HCT116 (cell line): ENCODE data around the gene RUNX2. TPM values are rescaled to one million over a fixed set of nuclear protein-coding genes. Genes with fewer than 3 reads are reported as not detected.

Experiments used
- ATAC-seq: fragments of 200-7000 bp; cut with Tn5 transposase; 2 replicates; pipeline ENCODE4 v1.9.1; 2020; ENCODE audit warnings: mild to moderate bottlenecking, moderate library complexity
- BruUV-seq: library from RNA; stranded (reverse); fragments of 400-500 nt; replicated peaks from 2 replicates; lab custom pipeline; 2021; lab: Mats Ljungman, UMichigan
- CTCF ChIA-PET: fragments of 300-600 bp; sonication (Branson Sonifier 250); formaldehyde crosslinking; loops from one replicate; lab custom pipeline; 2021; ENCODE audit warnings: antibody characterized with exemption; lab: Charles Lee
- POLR2A ChIA-PET: fragments of 300-600, 350-600 bp; sonication (Branson Sonifier 250); formaldehyde crosslinking; loops from one replicate; lab custom pipeline; 2021; ENCODE audit warnings: antibody characterized with exemption; lab: Charles Lee
- RAD21 ChIA-PET, 2 experiments: fragments of 300-600 bp; sonication (Branson Sonifier 250); formaldehyde crosslinking; loops; one replicate each; lab custom pipeline; 2023; ENCODE audit warnings: low total read pairs in 2 of 2; ENCODE audit not compliant: uncharacterized antibody in 2 of 2, unreplicated experiment in 2 of 2, low non-redundant PET in 1 of 2; lab: Charles Lee
- DNase-seq: peaks from one replicate; pipeline ENCODE4 v3.0.0-alpha.2; 2010; ENCODE audit warnings: low read depth, low spot score
- H2AFZ ChIP-seq: fragments of 200-600 bp; shearing (Covaris generic), sonication (generic); 2 replicates; pipeline ENCODE4 v1.6.1; 2017; ENCODE audit warnings: low read depth, mixed run types, mixed read lengths, antibody characterized with exemption, low read length; ENCODE audit not compliant: poor library complexity, severe bottlenecking
- H3K27ac ChIP-seq: 2 replicates; pipeline ENCODE4 v1.5.1; 2012; ENCODE audit warnings: low read depth, low read length
- H3K27me3 ChIP-seq: fragments of 200-600 bp; sonication (generic); 2 replicates; pipeline ENCODE4 v1.6.1; 2016; ENCODE audit warnings: mixed run types, low read length, mixed read lengths; ENCODE audit not compliant: insufficient read depth
- H3K36me3 ChIP-seq, 2 experiments: fragments of 200-500 bp in 1 of 2; fragments of 200-600 bp in 1 of 2; sonication (Bioruptor generic) in 1 of 2; sonication (generic) in 1 of 2; 2 replicates each; pipeline versions ENCODE4 v1.5.1 to v1.6.1; 2014 to 2016; ENCODE audit warnings: low read length in 2 of 2, inconsistent platforms in 1 of 2, mixed read lengths in 1 of 2, mixed run types in 1 of 2; ENCODE audit not compliant: insufficient read depth in 2 of 2, control insufficient read depth in 1 of 2
- H3K4me1 ChIP-seq, 2 experiments: fragments of 200-600 bp in 1 of 2; sonication (generic) in 1 of 2; 2 replicates each; pipeline versions ENCODE4 v1.5.1 to v1.6.1; 2012 to 2017; ENCODE audit warnings: low read length in 2 of 2, inconsistent platforms in 1 of 2, mild to moderate bottlenecking in 1 of 2, mixed read lengths in 1 of 2, mixed run types in 1 of 2, moderate library complexity in 1 of 2; ENCODE audit not compliant: insufficient read depth in 2 of 2, control insufficient read depth in 1 of 2
- H3K4me2 ChIP-seq: fragments of 200-600 bp; sonication (generic); 2 replicates; pipeline ENCODE4 v1.6.1; 2017; ENCODE audit warnings: mixed run types, low read length, mixed read lengths
- H3K4me3 ChIP-seq, 2 experiments: fragments of 200-600 bp in 1 of 2; sonication (generic) in 1 of 2; replicated peaks in 1 of 2; 2 replicates each; pipeline ENCODE4 v1.5.1; 2011 to 2016; ENCODE audit warnings: low read length in 2 of 2, control low read depth in 1 of 2, low read depth in 1 of 2, mild to moderate bottlenecking in 1 of 2, mixed read lengths in 1 of 2, mixed run types in 1 of 2
- H3K79me2 ChIP-seq: fragments of 200-600 bp; sonication (generic); 2 replicates; pipeline ENCODE4 v1.6.1; 2017; ENCODE audit warnings: mild to moderate bottlenecking, mixed run types, low read length, moderate library complexity, mixed read lengths; ENCODE audit not compliant: insufficient read depth
- H3K9ac ChIP-seq: fragments of 200-600 bp; sonication (generic); 2 replicates; pipeline ENCODE4 v1.6.1; 2016; ENCODE audit warnings: low read length, mixed read lengths
- H3K9me2 ChIP-seq: fragments of 200-600 bp; sonication (generic), shearing (Covaris generic); 2 replicates; pipeline ENCODE4 v1.6.1; 2017; ENCODE audit warnings: mixed run types, mild to moderate bottlenecking, moderate library complexity; ENCODE audit not compliant: insufficient read depth
- H3K9me3 ChIP-seq, 2 experiments: fragments of 200-500 bp in 1 of 2; fragments of 200-600 bp in 1 of 2; sonication (Bioruptor generic) in 1 of 2; sonication (generic) in 1 of 2; 2 replicates each; pipeline ENCODE4 v1.6.1; 2014 to 2017; ENCODE audit warnings: low read length in 2 of 2, mixed read lengths in 2 of 2, inconsistent platforms in 1 of 2, low read depth in 1 of 2, mild to moderate bottlenecking in 1 of 2, mixed run types in 1 of 2, moderate library complexity in 1 of 2; ENCODE audit not compliant: control insufficient read depth in 1 of 2, insufficient read depth in 1 of 2
- H4K20me1 ChIP-seq: fragments of 200-600 bp; sonication (generic), shearing (Covaris generic); 2 replicates; pipeline ENCODE4 v1.6.1; 2017; ENCODE audit warnings: mixed run types, mild to moderate bottlenecking, moderate library complexity; ENCODE audit not compliant: insufficient read depth
- CBX3 ChIP-seq: IDR thresholded peaks from 2 replicates; pipeline ENCODE4 v1.6.1; 2012; ENCODE audit warnings: low read depth
- CEBPB ChIP-seq: IDR thresholded peaks from 2 replicates; pipeline ENCODE4 v1.6.1; 2012; ENCODE audit warnings: low read depth
- EZH2phosphoT487 ChIP-seq: fragments of 200-600 bp; IDR thresholded peaks from 2 replicates; pipeline ENCODE4 v1.6.1; 2018; ENCODE audit warnings: antibody characterized with exemption, borderline replicate concordance
- FOSL1 ChIP-seq: IDR thresholded peaks from 2 replicates; pipeline ENCODE4 v1.6.1; 2012; ENCODE audit warnings: low read depth
- POLR2AphosphoS5 ChIP-seq: IDR thresholded peaks from 2 replicates; pipeline ENCODE4 v1.6.1; 2011; ENCODE audit warnings: mild to moderate bottlenecking, low read depth, low read length, moderate library complexity
- RAD21 ChIP-seq: IDR thresholded peaks from 2 replicates; pipeline ENCODE4 v1.6.1; 2012; ENCODE audit warnings: low read depth, mild to moderate bottlenecking
- SP1 ChIP-seq: IDR thresholded peaks from 2 replicates; pipeline ENCODE4 v1.6.1; 2012; ENCODE audit warnings: low read depth
- ZFX ChIP-seq: fragments of 450-650 bp; IDR thresholded peaks from 2 replicates; pipeline ENCODE4 v1.6.1; 2017
- ZNF274 ChIP-seq: fragments of 200-500 bp; sonication (Bioruptor generic); IDR thresholded peaks from 2 replicates; pipeline ENCODE4 v1.6.1; 2014; ENCODE audit warnings: mild to moderate bottlenecking, low read depth, low read length, inconsistent platforms
- intact Hi-C: fragments of 100-400 bp; cut with micrococcal nuclease; formaldehyde crosslinking; loops from 2 replicates; pipeline ENCODE4 v1.10.0; 2022
- total RNA-seq: library from RNA; stranded (reverse); gene quantifications from one replicate; pipeline ENCODE4 v1.2.1, GENCODE V29; 2021; ENCODE audit not compliant: unreplicated experiment
- TF ChIP-seq, protein P1 (sequence below): IDR thresholded peaks from 2 replicates; pipeline ENCODE4 v1.6.1; 2012
- TF ChIP-seq, protein P2 (sequence below), 3 experiments: fragments of 200-600 bp in 1 of 3; sonication (generic) in 1 of 3; IDR thresholded peaks in 2 of 3; conservative IDR thresholded peaks in 1 of 3; 2 replicates each; pipeline ENCODE4 v1.5.1; 2012 to 2017; ENCODE audit warnings: low read depth in 2 of 3, low read length in 2 of 3, antibody characterized with exemption in 1 of 3, borderline replicate concordance in 1 of 3, control low read depth in 1 of 3, mild to moderate bottlenecking in 1 of 3, mixed read lengths in 1 of 3, mixed run types in 1 of 3, moderate library complexity in 1 of 3; ENCODE audit not compliant: insufficient read depth in 1 of 3
- TF ChIP-seq, protein P3 (sequence below): IDR thresholded peaks from 2 replicates; pipeline ENCODE4 v1.6.1; 2012; ENCODE audit warnings: low read depth

The RUNX2 gene
- total RNA-seq, 1 experiment from 2014 or later, result 1.1 TPM

DNA sequence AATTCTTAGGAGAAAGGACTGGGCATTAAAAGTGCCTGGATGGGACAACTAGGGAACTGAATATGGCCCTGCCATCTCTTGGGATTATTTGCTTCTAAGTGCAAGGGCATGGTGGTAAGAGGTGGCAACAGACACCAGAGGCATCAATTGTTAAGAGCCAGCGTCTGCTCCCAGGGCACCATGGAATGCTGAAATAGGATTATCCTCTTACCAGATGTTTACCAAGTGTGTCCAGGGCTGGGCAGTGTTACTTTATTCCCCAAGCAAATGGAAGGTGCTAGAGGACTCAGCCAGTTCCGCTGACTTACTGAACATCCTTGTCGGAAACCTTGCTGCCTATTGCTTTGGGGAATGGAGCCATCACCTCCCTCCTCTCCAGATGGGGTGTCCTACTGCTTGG is 323.2 kb downstream of the RUNX2 start:
- ChIA-PET POLR2A (no interaction called here), CTCF (no interaction called here), RAD21 (no interaction called here)
- ATAC-seq (no peak), DNase-seq (no peak)
- Histone ChIP-seq H3K9me3 (no peaks in the 10 kb centered on the region), H3K27ac (no peak overlapping the region), H3K9ac (0 out of 2 replicates have a peak overlapping the region, but pooled peaks have one; percentile 6), H3K36me3 (no peaks in the 10 kb centered on the region), H3K9me2 (no peaks in the 10 kb centered on the region), H3K4me1 (peaks cover 19 to 54% of the 10 kb centered on the region in 2 experiments), H4K20me1 (no peaks in the 10 kb centered on the region), H3K4me2 (peak overlapping the region; percentile 56), H3K79me2 (no peaks in the 10 kb centered on the region), H3K27me3 (0 out of 2 replicates have a peak, but pooled peaks cover 9% of the 10 kb centered on the region)
- BruUV-seq, result no TSS peak
- TF ChIP-seq EZH2phosphoT487 (no peak), CEBPB (no peak), FOSL1 (no peak), POLR2AphosphoS5 (no peak), CBX3 (no peak), ZNF274 (no peak), SP1 (no peak), ZFX (no peak), RAD21 (no peak)
- TF ChIP-seq, protein P1, sequence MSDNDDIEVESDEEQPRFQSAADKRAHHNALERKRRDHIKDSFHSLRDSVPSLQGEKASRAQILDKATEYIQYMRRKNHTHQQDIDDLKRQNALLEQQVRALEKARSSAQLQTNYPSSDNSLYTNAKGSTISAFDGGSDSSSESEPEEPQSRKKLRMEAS, result no peak
- TF ChIP-seq, protein P2, sequence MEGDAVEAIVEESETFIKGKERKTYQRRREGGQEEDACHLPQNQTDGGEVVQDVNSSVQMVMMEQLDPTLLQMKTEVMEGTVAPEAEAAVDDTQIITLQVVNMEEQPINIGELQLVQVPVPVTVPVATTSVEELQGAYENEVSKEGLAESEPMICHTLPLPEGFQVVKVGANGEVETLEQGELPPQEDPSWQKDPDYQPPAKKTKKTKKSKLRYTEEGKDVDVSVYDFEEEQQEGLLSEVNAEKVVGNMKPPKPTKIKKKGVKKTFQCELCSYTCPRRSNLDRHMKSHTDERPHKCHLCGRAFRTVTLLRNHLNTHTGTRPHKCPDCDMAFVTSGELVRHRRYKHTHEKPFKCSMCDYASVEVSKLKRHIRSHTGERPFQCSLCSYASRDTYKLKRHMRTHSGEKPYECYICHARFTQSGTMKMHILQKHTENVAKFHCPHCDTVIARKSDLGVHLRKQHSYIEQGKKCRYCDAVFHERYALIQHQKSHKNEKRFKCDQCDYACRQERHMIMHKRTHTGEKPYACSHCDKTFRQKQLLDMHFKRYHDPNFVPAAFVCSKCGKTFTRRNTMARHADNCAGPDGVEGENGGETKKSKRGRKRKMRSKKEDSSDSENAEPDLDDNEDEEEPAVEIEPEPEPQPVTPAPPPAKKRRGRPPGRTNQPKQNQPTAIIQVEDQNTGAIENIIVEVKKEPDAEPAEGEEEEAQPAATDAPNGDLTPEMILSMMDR (IDR thresholded peaks at IDR 0.05 in 2 of 3, conservative IDR thresholded peaks at IDR 0.05 in 1 of 3; ENCODE audit: borderline replicate concordance in 1 of 3, insufficient read depth in 1 of 3, low read depth in 2 of 3, low read length in 2 of 3), result no peak
- TF ChIP-seq, protein P3, sequence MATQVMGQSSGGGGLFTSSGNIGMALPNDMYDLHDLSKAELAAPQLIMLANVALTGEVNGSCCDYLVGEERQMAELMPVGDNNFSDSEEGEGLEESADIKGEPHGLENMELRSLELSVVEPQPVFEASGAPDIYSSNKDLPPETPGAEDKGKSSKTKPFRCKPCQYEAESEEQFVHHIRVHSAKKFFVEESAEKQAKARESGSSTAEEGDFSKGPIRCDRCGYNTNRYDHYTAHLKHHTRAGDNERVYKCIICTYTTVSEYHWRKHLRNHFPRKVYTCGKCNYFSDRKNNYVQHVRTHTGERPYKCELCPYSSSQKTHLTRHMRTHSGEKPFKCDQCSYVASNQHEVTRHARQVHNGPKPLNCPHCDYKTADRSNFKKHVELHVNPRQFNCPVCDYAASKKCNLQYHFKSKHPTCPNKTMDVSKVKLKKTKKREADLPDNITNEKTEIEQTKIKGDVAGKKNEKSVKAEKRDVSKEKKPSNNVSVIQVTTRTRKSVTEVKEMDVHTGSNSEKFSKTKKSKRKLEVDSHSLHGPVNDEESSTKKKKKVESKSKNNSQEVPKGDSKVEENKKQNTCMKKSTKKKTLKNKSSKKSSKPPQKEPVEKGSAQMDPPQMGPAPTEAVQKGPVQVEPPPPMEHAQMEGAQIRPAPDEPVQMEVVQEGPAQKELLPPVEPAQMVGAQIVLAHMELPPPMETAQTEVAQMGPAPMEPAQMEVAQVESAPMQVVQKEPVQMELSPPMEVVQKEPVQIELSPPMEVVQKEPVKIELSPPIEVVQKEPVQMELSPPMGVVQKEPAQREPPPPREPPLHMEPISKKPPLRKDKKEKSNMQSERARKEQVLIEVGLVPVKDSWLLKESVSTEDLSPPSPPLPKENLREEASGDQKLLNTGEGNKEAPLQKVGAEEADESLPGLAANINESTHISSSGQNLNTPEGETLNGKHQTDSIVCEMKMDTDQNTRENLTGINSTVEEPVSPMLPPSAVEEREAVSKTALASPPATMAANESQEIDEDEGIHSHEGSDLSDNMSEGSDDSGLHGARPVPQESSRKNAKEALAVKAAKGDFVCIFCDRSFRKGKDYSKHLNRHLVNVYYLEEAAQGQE, result no peak
- TF ChIP-seq, all 23 proteins: peak for 0
- Histone ChIP-seq H2AFZ (no peak overlapping the region), H3K4me3 (no peak overlapping the region)
- intact Hi-C loops, result no loop called here
